Dedifferentiated amniotic fluid mesenchymal stem cell (primary cell): ENCODE data around the gene EMP1.
"Not testable (repeated sequence)": the region's sequence is repeated elsewhere in the genome, so short reads cannot be mapped to it uniquely, and the experiment has no call there.

Experiments used
- DNase-seq: peaks from one replicate; pipeline ENCODE4 v3.0.0-alpha.2; 2016; ENCODE audit errors: extremely low spot score

The EMP1 gene

GRCh38 chr12:13257356-13257875, 60.9 kb downstream of the EMP1 start:
- DNase-seq: no peak

- DNase-seq: no peak
These were observed 61.7 kb downstream of the EMP1 start for GRCh38 chr12:13258197-13258596.

- no peak for DNase-seq
These were observed 62.2 kb downstream of the EMP1 start for GRCh38 chr12:13258717-13259119.

GRCh38 chr12:13259625-13260024, 63.1 kb downstream of the EMP1 start:
- not testable (repeated sequence) for DNase-seq

GRCh38 chr12:13267826-13268225, 71.3 kb downstream of the EMP1 start:
- not testable (repeated sequence) for DNase-seq

- DNase-seq: no peak
These were observed 72.1 kb downstream of the EMP1 start for GRCh38 chr12:13268581-13268980.
